ENCODE measurements around the gene METAP1D.
A peak's percentile ranks its signal among the peaks of the same experiment; 100 is the strongest.
"Not testable (repeated sequence)": the region's sequence is repeated elsewhere in the genome, so short reads cannot be mapped to it uniquely, and the experiment has no call there.

METAP1D gene

GRCh38 chr2:171999604-172000469, at the start of gene METAP1D:
Gene METAP1D (plus strand): TSS chr2:171999953. CDS start chr2:171999970, 17 bp downstream.
- DNase-seq (ENCODE audit: low spot score) = peak; percentile 99

GRCh38 chr2:171952276-171952675, 47.5 kb upstream of the METAP1D start:
- DNase-seq (ENCODE audit: low spot score) = no peak

DNA sequence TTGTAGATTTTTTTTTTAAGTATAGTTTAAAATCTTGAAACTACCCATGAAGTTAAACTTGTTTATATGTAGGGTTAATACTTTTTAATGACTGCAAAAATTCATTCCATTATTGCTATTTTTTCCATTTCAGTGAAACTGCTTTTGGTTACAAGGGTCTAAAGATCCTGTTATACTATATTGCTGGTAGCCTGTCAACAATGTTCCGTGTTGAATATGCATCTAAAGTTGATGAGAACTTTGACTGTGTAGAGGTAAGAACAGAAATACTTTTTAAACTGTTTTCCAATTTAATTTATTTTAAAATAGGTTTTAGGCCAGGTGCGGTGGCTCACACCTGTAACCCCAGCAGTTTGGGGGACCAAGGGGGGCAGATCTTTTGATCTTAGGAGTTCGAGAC, 47.0 kb upstream of the METAP1D start:
- no peak for DNase-seq (ENCODE audit: low spot score)

- no peak for DNase-seq (ENCODE audit: low spot score)
Observed at GRCh38 chr2:171956135-171956825, 43.5 kb upstream of the METAP1D start.

DNA sequence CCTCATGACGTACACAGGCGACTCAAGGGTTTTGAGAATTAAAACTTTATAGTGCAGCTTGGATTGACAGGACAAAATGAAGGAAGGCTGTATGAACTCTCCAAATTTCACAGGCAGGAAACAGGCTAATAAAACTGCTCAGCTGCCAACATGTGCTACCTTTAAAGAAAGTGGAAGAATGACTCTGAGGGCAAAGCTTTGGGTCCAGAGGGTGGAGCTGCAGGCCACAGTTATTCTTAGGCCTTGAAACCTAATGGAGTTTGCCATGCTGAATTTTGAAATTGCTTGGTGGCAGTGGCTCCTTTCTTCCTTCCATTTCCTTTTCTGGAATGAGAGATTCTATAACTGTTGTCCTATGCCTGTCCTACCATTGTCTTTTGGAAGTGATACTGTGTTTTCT, 42.7 kb upstream of the METAP1D start:
- no peak for DNase-seq (ENCODE audit: low spot score)

- peak; percentile 60 for DNase-seq (ENCODE audit: low spot score)
Observed at GRCh38 chr2:171958475-171958874, 41.3 kb upstream of the METAP1D start.

DNA sequence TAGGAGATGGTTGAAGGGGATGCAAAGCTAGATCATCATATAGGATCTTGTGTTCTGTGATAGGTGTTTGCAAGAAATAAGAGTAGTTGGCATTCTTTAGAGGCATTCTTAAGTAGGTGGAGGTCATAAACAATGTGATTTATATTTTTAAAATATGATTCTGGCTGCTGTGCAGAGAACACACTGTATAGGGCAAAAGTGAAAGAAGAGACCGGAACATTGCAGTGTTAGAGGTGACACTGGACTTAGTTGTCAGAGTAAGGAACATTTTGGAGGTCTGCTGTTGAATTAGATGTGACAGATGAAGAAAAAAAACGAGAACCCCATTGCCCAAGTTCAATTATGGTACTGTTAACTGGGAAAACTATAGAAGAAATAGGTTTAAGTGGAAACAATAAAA, 39.8 kb upstream of the METAP1D start:
- no peak for DNase-seq (ENCODE audit: low spot score)

DNA sequence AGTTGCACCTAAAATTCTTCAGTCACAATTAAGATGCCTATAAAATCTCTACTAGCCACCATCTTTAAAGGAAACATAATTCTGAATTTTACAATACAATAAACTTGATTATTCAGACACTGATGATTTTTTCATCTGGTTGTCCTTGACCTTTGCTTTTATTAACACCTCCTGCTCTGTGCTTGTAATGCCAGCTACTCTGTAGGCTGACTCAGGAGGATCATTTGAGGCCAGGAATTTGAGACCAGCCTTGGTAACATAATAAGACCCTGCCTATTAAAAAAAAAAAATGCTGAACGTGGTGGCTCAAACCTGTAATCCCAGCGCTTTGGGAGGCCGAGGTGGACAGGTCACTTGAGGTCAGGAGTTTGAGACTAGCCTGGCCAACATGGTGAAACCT, 39.2 kb upstream of the METAP1D start:
- DNase-seq (ENCODE audit: low spot score) = no peak

DNA sequence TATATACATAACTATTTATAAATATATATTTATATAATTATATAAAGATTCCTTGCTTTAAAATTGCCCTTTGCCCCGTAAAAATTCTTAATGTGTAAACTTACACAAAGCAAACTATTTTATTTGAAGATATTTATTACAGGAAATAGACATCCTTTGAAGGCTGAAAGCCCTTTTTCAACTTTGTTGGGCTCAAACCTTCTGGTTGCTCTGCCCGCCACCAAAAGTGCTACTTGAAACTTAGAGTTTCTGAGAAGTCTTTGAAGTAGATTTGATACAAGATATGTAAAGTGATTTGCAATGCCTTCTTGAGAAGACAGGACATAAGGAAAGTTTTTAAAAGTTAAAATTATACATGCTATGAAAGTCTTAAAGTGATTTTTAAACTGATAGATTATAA, 36.6 kb upstream of the METAP1D start:
- no peak for DNase-seq (ENCODE audit: low spot score)

DNA sequence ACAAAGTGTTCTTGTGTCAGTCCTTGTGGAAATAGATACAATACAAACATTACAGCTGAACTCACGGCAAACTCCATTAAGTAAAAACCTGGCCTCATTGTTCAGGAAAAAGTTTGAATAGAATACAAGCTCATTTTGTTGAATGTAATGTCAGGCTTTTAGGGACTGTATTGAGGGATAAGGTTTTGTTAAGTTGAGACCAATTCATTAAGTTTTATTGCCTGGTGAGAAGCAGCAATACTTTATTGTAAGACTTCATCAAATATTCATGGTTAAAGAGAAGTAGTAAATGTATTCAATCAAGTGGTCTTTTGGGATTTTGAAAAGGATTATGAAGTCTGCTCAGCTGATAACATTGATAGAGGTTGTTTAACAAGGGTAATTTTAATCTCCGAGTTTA, 35.4 kb upstream of the METAP1D start:
- DNase-seq (ENCODE audit: low spot score) = no peak

DNA sequence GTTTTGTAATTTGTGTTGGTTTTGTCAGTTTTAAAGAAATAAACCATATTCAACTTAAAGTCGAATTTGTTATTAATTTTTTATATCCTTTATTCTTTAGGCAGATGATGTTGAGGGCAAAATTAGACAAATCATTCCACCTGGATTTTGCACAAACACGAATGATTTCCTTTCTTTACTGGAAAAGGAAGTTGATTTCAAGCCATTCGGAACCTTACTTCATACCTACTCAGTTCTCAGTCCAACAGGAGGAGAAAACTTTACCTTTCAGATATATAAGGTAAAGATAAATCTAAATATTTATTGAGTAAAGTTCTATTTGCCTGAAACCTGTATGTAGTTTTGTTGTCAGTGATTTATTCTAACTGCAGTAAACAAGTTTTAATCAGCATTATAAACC, 34.5 kb upstream of the METAP1D start:
- DNase-seq (ENCODE audit: low spot score) = no peak

DNA sequence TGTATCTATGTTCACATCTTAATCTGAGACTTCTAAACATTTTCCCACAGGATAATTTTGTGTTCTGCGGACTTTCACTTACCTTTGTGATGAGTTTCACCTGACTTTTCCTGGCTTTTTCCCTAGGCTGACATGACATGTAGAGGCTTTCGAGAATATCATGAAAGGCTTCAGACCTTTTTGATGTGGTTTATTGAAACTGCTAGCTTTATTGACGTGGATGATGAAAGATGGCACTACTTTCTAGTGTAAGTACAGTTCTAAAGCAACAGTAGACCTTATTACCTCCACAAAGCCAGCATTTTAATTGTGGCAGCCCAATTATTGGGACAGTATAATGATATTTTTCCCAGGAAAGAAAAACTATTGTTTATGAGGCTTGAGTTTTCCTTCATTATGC, 34.1 kb upstream of the METAP1D start:
- DNase-seq (ENCODE audit: low spot score) = no peak

DNA sequence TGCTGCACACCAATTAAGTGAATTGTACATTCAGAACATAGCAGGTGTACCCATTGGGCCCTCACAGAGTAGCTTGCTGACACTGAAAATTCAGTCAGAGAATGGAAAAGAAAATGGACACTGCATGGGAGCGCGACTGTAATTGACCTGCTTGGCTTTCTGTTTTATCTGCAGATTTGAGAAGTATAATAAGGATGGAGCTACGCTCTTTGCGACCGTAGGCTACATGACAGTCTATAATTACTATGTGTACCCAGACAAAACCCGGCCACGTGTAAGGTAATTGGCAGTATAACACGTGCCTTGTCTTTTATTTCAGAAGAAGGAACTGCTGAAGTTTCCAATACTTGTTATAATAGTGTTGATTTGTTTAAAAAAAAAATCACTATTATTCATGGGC, 33.5 kb upstream of the METAP1D start:
- no peak for DNase-seq (ENCODE audit: low spot score)

DNA sequence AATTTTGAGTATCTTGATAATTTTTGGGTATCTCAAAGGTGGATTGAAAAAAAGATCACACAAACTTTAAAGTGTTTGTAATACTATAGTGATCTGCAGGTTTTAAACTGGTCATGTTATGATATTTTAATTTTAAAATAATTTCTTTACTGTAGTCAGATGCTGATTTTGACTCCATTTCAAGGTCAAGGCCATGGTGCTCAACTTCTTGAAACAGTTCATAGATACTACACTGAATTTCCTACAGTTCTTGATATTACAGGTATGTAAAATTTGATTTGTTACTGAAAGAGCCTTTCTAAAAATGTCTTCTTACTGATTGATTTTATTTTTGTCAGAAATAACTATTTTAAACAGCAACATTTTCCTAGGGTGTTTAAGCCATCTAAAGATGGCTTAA, 33.1 kb upstream of the METAP1D start:
- DNase-seq (ENCODE audit: low spot score) = no peak

DNA sequence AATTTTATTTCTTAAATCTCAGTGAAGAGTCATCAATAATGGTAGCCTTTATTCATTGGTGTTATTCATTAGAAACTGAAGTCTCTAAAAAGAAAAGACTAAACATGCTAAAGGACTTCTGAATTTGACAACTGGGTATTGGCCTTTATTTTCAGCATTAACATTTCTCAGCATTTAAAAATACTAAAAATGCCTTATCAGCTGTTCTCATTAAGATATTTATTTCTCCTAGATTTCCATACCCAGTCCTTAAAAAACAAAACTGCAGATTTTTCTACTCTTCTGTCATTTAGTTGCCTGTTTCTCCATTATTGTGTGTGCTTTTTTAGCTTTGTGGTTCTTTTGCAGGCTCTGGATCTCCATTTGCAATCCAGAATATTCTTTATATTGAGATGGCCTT, 31.2 kb upstream of the METAP1D start:
- no peak for DNase-seq (ENCODE audit: low spot score)

- DNase-seq (ENCODE audit: low spot score) = no peak
Observed at GRCh38 chr2:171972329-171972982, 27.3 kb upstream of the METAP1D start.

DNA sequence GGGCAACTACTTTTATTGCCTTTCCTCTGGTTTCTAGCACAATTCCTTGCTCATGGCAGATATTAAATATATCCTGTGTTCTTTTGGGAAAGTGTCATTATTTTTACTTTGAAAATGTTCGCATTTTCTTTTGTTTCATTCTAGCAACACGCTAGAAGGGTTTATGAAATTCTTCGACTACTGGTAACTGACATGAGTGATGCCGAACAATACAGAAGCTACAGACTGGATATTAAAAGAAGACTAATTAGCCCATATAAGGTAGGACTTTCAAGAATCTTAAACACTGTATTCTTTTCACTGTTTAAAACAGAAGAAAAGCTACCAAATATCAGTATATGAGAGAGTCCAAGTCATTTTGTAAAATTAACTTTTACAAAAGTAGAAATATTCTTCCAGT, 20.6 kb upstream of the METAP1D start:
- DNase-seq (ENCODE audit: low spot score) = no peak

GRCh38 chr2:171983924-171984323, 15.8 kb upstream of the METAP1D start:
- not testable (repeated sequence) for DNase-seq (ENCODE audit: low spot score)

GRCh38 chr2:171985076-171985475, 14.7 kb upstream of the METAP1D start:
- no peak for DNase-seq (ENCODE audit: low spot score)

DNA sequence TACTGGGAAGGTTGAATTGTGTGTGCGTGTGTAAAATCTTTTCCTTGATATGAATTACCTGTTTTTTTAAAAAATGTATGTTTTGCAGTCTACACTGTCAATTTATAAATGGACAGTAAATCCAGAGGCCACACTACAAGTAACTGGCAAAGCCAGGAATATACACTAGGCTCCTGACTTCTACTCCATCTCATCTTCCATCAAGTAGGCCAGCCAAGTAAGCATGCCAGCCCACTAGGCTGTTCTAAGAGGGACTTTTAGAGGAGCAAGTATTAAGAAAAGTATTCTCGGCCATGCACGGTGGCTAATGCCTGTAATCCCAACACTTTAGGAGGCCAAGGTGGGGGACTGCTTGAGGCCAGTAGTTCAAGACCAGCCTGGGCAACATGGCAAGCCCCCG, 13.0 kb upstream of the METAP1D start:
- DNase-seq (ENCODE audit: low spot score) = no peak

DNA sequence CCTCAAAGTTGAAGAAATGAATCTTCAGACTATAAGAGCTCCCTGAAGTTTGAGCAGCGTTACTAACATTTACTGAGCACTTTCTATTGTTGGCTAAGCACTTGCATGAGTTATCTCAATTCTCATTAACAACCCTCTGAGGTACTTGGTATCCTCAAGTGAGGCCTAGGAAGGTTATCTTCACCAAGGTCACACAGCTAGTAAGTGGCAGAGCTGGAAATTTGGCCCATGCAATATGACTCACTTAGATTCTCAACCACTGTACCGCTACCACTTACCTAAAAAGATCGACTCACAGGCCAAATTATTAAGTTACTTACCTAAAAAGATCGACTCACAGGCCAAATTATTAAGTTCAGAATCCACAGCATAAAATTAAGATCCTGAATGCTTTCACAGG, 8.7 kb upstream of the METAP1D start:
- DNase-seq (ENCODE audit: low spot score) = no peak

GRCh38 chr2:171995586-171995985, 4.2 kb upstream of the METAP1D start:
- DNase-seq (ENCODE audit: low spot score) = no peak

GRCh38 chr2:171996021-171996420, 3.7 kb upstream of the METAP1D start:
- no peak for DNase-seq (ENCODE audit: low spot score)

Measured in GM03348 (cell line).